ENCODE results near the gene MRM1.

- TF ChIP-seq, protein P1, sequence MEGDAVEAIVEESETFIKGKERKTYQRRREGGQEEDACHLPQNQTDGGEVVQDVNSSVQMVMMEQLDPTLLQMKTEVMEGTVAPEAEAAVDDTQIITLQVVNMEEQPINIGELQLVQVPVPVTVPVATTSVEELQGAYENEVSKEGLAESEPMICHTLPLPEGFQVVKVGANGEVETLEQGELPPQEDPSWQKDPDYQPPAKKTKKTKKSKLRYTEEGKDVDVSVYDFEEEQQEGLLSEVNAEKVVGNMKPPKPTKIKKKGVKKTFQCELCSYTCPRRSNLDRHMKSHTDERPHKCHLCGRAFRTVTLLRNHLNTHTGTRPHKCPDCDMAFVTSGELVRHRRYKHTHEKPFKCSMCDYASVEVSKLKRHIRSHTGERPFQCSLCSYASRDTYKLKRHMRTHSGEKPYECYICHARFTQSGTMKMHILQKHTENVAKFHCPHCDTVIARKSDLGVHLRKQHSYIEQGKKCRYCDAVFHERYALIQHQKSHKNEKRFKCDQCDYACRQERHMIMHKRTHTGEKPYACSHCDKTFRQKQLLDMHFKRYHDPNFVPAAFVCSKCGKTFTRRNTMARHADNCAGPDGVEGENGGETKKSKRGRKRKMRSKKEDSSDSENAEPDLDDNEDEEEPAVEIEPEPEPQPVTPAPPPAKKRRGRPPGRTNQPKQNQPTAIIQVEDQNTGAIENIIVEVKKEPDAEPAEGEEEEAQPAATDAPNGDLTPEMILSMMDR (IDR thresholded peaks at IDR 0.05; ENCODE audit: low read depth, low read length): no peak
- no peak for TF ChIP-seq EZH2phosphoT487 (IDR thresholded peaks at IDR 0.05; ENCODE audit: low read depth)
Observed at GRCh38 chr17:36653374-36653773, 52.0 kb downstream of the MRM1 start.

Data from OCI-LY3 (cell line).